Measurements from ENCODE around the gene LGALSL. TPM values are rescaled to one million over a fixed set of nuclear protein-coding genes. Genes with fewer than 3 reads are reported as not detected.
A peak's percentile ranks its signal among the peaks of the same experiment; 100 is the strongest.

Gene LGALSL
- total RNA-seq, 1 experiment from 2014 or later, result 23.8 TPM

DNA sequence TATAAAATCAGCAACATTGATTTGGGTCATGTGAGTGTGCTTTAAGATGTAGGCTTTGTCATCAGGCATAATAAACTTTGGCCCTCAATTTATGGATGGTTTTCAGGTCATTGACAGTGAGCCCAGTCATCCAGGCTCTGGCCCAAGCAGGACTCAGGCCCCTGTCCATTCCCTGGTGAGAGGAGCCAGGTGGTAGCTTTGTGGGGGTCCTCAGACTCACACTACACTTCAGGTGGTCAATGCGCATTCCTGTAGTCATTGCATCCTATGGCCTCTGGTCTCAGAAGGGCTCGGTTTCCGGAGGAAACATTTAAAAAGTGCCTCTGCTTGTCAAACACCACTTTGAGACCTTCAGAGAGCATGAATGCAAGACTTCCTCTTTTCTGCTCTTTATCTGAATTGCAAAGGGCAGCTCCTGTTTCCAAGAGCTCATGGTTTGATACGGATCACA, 20.2 kb downstream of the LGALSL start:
- no peaks in the 10 kb centered on the region for H3K9me3 ChIP-seq (ENCODE audit: control insufficient read depth, low read depth, low read length)
- Mint-ChIP-seq H3K27me3 (ENCODE audit: low read depth) (no peaks in the 10 kb centered on the region; the same call in 1 of the 2 replicates), H3K4me1 (peaks cover 22 to 29% of the 10 kb centered on the region in 2 experiments), H3K9me3 (no peaks in the 10 kb centered on the region), H3K4me3 (no peak overlapping the region), H3K36me3 (ENCODE audit: insufficient read depth in 1 of 3, low read depth in 3 of 3) (no peaks in the 10 kb centered on the region), H3K27ac (peak overlapping the region in 2 of 3 experiments; percentile 41 to 91; a peak in 3 of 7 replicates)
- no CpG with 5 or more reads among the region's 4 CpGs for WGBS (ENCODE audit: extremely low coverage, insufficient read length, low lambda C conversion rate)
- H3K23ac ChIP-seq (ENCODE audit: insufficient read length, low read depth, low read length), result no peak overlapping the region
- H2BK20ac ChIP-seq (ENCODE audit: low read depth, low read length, poor library complexity, severe bottlenecking), result no peak overlapping the region
- H3K4ac ChIP-seq (ENCODE audit: low read depth, low read length), result no peak overlapping the region
- H3K23me2 ChIP-seq (ENCODE audit: insufficient read length, low read depth, low read length, poor library complexity, severe bottlenecking), result no peaks in the 10 kb centered on the region
- no peak overlapping the region for H2BK120ac ChIP-seq (ENCODE audit: low read depth, low read length, poor library complexity, severe bottlenecking)
- no peaks in the 10 kb centered on the region for H4K20me1 ChIP-seq (ENCODE audit: control insufficient read depth, insufficient read depth, insufficient read length)
- H3K4me2 ChIP-seq (ENCODE audit: insufficient read depth, insufficient read length, low read length), result no peak overlapping the region
- no peak overlapping the region for H3K14ac ChIP-seq (ENCODE audit: insufficient read depth, low read length)
- no peak overlapping the region for H2BK12ac ChIP-seq (ENCODE audit: insufficient read length, low read depth, low read length)
- H3K56ac ChIP-seq (ENCODE audit: insufficient read length, low read depth, low read length), result no peak overlapping the region
- no peak overlapping the region for H3T11ph ChIP-seq (ENCODE audit: low read length)
- no peak overlapping the region for H2BK15ac ChIP-seq (ENCODE audit: low read depth, low read length)
- no peaks in the 10 kb centered on the region for H3K79me1 ChIP-seq (ENCODE audit: insufficient read depth, low read depth, low read length, poor library complexity, severe bottlenecking)
- TF ChIP-seq, protein P1, sequence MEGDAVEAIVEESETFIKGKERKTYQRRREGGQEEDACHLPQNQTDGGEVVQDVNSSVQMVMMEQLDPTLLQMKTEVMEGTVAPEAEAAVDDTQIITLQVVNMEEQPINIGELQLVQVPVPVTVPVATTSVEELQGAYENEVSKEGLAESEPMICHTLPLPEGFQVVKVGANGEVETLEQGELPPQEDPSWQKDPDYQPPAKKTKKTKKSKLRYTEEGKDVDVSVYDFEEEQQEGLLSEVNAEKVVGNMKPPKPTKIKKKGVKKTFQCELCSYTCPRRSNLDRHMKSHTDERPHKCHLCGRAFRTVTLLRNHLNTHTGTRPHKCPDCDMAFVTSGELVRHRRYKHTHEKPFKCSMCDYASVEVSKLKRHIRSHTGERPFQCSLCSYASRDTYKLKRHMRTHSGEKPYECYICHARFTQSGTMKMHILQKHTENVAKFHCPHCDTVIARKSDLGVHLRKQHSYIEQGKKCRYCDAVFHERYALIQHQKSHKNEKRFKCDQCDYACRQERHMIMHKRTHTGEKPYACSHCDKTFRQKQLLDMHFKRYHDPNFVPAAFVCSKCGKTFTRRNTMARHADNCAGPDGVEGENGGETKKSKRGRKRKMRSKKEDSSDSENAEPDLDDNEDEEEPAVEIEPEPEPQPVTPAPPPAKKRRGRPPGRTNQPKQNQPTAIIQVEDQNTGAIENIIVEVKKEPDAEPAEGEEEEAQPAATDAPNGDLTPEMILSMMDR (conservative IDR thresholded peaks at IDR 0.05), result no peak
- no peak overlapping the region for H3K9ac ChIP-seq (ENCODE audit: extremely low read depth, insufficient read length, low read length)
- H2BK5ac ChIP-seq (ENCODE audit: insufficient read length, low read length), result no peak overlapping the region
- H3K4me1 ChIP-seq (ENCODE audit: insufficient read depth, low read length), result peaks cover 7% of the 10 kb centered on the region; the same call in 1 of the 2 replicates
- H3K79me2 ChIP-seq (ENCODE audit: insufficient read depth, low read length), result no peaks in the 10 kb centered on the region
- no peak overlapping the region for H4K5ac ChIP-seq (ENCODE audit: insufficient read length, low read depth, low read length)
- no peak overlapping the region for H4K8ac ChIP-seq (replicated peaks; ENCODE audit: insufficient read length, low read depth, low read length)
- H3K18ac ChIP-seq (ENCODE audit: insufficient read length, low read depth, low read length), result no peak overlapping the region
- no peak overlapping the region for H2AK5ac ChIP-seq (ENCODE audit: insufficient read length, low read length)
- DNase-seq, result no peak
- H3K27me3 ChIP-seq (ENCODE audit: insufficient read depth, low read length), result no peaks in the 10 kb centered on the region
- no peak overlapping the region for H3K27ac ChIP-seq (ENCODE audit: insufficient read length, low read depth, low read length)
- no peak overlapping the region for H4K91ac ChIP-seq (ENCODE audit: insufficient read length, low read depth, low read length)
- no peak overlapping the region for H2AFZ ChIP-seq (ENCODE audit: low read length)

Measured in H9 (cell line).